HFF-Myc (cell line): ENCODE results near the gene FBXO34.

ENCODE experiments used
- DNase-seq: peaks from one replicate; pipeline ENCODE4 v3.0.0-alpha.2; 2011; ENCODE audit warnings: low read depth; ENCODE audit errors: extremely low read depth
- H3K4me3 ChIP-seq: replicated peaks from 2 replicates; pipeline ENCODE4 v1.5.1; 2011; ENCODE audit warnings: low read depth, mild to moderate bottlenecking, control low read depth, low read length
- TF ChIP-seq, protein P1 (sequence below): IDR thresholded peaks from 2 replicates; pipeline ENCODE4 v1.5.1; 2012; ENCODE audit warnings: mild to moderate bottlenecking, low read depth, low read length, control low read depth; ENCODE audit errors: missing control alignments

The FBXO34 gene

GRCh38 chr14:55398679-55399078 is 127.5 kb downstream of the FBXO34 start:
- TF ChIP-seq, protein P1, sequence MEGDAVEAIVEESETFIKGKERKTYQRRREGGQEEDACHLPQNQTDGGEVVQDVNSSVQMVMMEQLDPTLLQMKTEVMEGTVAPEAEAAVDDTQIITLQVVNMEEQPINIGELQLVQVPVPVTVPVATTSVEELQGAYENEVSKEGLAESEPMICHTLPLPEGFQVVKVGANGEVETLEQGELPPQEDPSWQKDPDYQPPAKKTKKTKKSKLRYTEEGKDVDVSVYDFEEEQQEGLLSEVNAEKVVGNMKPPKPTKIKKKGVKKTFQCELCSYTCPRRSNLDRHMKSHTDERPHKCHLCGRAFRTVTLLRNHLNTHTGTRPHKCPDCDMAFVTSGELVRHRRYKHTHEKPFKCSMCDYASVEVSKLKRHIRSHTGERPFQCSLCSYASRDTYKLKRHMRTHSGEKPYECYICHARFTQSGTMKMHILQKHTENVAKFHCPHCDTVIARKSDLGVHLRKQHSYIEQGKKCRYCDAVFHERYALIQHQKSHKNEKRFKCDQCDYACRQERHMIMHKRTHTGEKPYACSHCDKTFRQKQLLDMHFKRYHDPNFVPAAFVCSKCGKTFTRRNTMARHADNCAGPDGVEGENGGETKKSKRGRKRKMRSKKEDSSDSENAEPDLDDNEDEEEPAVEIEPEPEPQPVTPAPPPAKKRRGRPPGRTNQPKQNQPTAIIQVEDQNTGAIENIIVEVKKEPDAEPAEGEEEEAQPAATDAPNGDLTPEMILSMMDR, result no peak
- peak; percentile 98 for DNase-seq
- H3K4me3 ChIP-seq, result no peak overlapping the region

GRCh38 chr14:55399183-55399582 is 128.0 kb downstream of the FBXO34 start:
- H3K4me3 ChIP-seq, result no peak overlapping the region
- TF ChIP-seq, protein P1, result no peak
- no peak for DNase-seq

DNA sequence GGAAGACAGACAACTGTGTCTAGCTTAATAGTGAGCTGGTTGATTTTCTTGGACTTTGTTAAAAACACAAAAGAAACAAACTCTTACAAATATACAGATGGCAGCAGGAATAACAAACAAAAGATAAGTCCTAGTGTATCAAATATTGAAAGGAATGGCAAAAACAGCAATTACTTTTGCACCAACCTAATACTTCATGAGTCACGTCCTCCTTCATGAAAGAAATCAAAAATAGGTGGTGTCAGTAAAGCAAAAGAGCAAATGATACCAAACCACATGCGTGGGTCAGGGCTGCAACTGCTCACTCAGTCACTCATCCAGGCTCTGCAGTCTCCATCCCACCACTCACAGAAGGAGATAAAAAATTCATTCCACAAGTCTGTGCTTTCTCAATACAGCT is 128.6 kb downstream of the FBXO34 start:
- H3K4me3 ChIP-seq, result no peak overlapping the region
- DNase-seq, result no peak
- TF ChIP-seq, protein P1, result no peak

GRCh38 chr14:55401751-55402150 is 130.5 kb downstream of the FBXO34 start:
- no peak overlapping the region for H3K4me3 ChIP-seq
- DNase-seq, result no peak
- TF ChIP-seq, protein P1, result no peak
